ENCODE measurements around the gene AMN.

The AMN gene

GRCh38 chr14:102966681-102967505 is 44.4 kb downstream of the AMN start:
- no peak for TF ChIP-seq CTCF (IDR thresholded peaks at IDR 0.05)
- no peaks in the 10 kb centered on the region for H3K36me3 ChIP-seq
- H3K9me3 ChIP-seq, result no peaks in the 10 kb centered on the region
- no peak overlapping the region for H3K4me3 ChIP-seq (ENCODE audit: low read depth in 1 of 2, low read length in 1 of 2)
- no peaks in the 10 kb centered on the region for H3K27me3 ChIP-seq
- H3K27ac ChIP-seq, result no peak overlapping the region
- H3K4me1 ChIP-seq (ENCODE audit: control insufficient read depth in 1 of 2, insufficient read depth in 1 of 2, low read depth in 1 of 2, low read length in 1 of 2), result no peaks in the 10 kb centered on the region

- Histone ChIP-seq H3K9me3 (no peaks in the 10 kb centered on the region), H3K36me3 (no peaks in the 10 kb centered on the region), H3K27ac (no peak overlapping the region), H3K4me1 (ENCODE audit: control insufficient read depth in 1 of 2, insufficient read depth in 1 of 2, low read depth in 1 of 2, low read length in 1 of 2) (no peaks in the 10 kb centered on the region), H3K27me3 (no peaks in the 10 kb centered on the region), H3K4me3 (ENCODE audit: low read depth in 1 of 2, low read length in 1 of 2) (no peak overlapping the region)
- TF ChIP-seq CTCF (IDR thresholded peaks at IDR 0.05), result no peak
Observed at GRCh38 chr14:102967506-102967795, 45.0 kb downstream of the AMN start.

- H3K4me3 ChIP-seq (ENCODE audit: low read depth in 1 of 2, low read length in 1 of 2), result no peak overlapping the region
- no peaks in the 10 kb centered on the region for H3K9me3 ChIP-seq
- no peaks in the 10 kb centered on the region for H3K36me3 ChIP-seq
- no peak for TF ChIP-seq CTCF (IDR thresholded peaks at IDR 0.05)
- H3K4me1 ChIP-seq (ENCODE audit: control insufficient read depth in 1 of 2, insufficient read depth in 1 of 2, low read depth in 1 of 2, low read length in 1 of 2), result no peaks in the 10 kb centered on the region
- H3K27ac ChIP-seq, result no peak overlapping the region
- H3K27me3 ChIP-seq, result no peaks in the 10 kb centered on the region
Observed at GRCh38 chr14:102968306-102968705, 45.8 kb downstream of the AMN start.

- H3K27me3 ChIP-seq, result peaks cover 5% of the 10 kb centered on the region
- H3K36me3 ChIP-seq, result no peaks in the 10 kb centered on the region
- no peaks in the 10 kb centered on the region for H3K9me3 ChIP-seq
- no peak for TF ChIP-seq CTCF (IDR thresholded peaks at IDR 0.05)
- no peak overlapping the region for H3K27ac ChIP-seq
- no peak overlapping the region for H3K4me3 ChIP-seq (ENCODE audit: low read depth in 1 of 2, low read length in 1 of 2)
- no peaks in the 10 kb centered on the region for H3K4me1 ChIP-seq (ENCODE audit: control insufficient read depth in 1 of 2, insufficient read depth in 1 of 2, low read depth in 1 of 2, low read length in 1 of 2)
Observed at GRCh38 chr14:102969060-102969791, 46.8 kb downstream of the AMN start.

- Histone ChIP-seq H3K4me3 (ENCODE audit: low read depth in 1 of 2, low read length in 1 of 2) (no peak overlapping the region), H3K27me3 (peaks cover 5% of the 10 kb centered on the region), H3K9me3 (no peaks in the 10 kb centered on the region), H3K27ac (no peak overlapping the region), H3K4me1 (ENCODE audit: control insufficient read depth in 1 of 2, insufficient read depth in 1 of 2, low read depth in 1 of 2, low read length in 1 of 2) (no peaks in the 10 kb centered on the region), H3K36me3 (no peaks in the 10 kb centered on the region)
- no peak for TF ChIP-seq CTCF (IDR thresholded peaks at IDR 0.05)
Observed at GRCh38 chr14:102969901-102970300, 47.4 kb downstream of the AMN start.
